ENCODE data around the gene PXDN. TPM values are rescaled to one million over a fixed set of nuclear protein-coding genes. Genes with fewer than 3 reads are reported as not detected.
A peak's percentile ranks its signal among the peaks of the same experiment; 100 is the strongest.
"Not testable (repeated sequence)": the region's sequence is repeated elsewhere in the genome, so short reads cannot be mapped to it uniquely, and the experiment has no call there.

Gene PXDN
- total RNA-seq, 1 experiment from 2014 or later: 0.13 TPM

- no peak for DNase-seq (ENCODE audit: low spot score)
These were observed 107.4 kb downstream of the PXDN start for GRCh38 chr2:1636791-1637415.

GRCh38 chr2:1635823-1636222 lies 108.5 kb downstream of the PXDN start:
- DNase-seq (ENCODE audit: low spot score): no peak

- DNase-seq (ENCODE audit: low spot score): no peak
These were observed 109.5 kb downstream of the PXDN start for GRCh38 chr2:1634681-1635341.

DNA sequence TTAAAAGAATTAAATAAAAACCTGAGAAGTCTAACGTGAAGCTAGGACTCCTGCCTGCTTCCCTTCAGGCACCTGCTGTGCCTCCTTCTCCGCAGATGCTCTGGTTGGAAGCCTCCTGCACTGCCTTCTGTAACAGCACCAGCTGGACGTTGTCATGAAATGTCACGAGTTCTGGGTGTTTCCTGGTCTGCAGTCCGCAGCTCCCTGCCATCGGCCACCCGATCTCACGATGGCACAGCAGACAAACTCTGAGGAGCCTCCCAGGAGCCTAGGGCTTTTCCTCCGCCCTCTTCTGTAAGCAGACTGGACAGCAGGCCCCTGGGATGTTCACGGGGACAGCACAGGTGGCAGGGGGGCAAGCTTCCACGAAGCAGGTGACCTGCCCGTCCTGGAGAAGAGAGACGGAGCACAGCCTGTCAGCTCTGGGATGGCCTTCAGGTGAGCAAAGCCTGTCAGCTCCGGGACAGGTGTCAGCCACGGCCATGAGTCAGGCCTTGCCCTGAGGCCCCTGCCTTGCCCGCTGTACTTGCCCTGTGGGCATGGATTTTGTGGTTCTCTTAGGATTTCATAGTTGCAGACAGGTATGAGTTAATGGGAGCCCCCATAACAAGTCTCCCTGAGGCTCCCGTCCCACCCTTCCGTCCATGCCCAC lies 110.3 kb downstream of the PXDN start:
- peak; percentile 37 for DNase-seq (ENCODE audit: low spot score)

- peak; percentile 75 for DNase-seq (ENCODE audit: low spot score)
These were observed 111.1 kb downstream of the PXDN start for GRCh38 chr2:1633092-1633671.

- DNase-seq (ENCODE audit: low spot score): no peak
These were observed 111.8 kb downstream of the PXDN start for GRCh38 chr2:1632510-1632909.

DNA sequence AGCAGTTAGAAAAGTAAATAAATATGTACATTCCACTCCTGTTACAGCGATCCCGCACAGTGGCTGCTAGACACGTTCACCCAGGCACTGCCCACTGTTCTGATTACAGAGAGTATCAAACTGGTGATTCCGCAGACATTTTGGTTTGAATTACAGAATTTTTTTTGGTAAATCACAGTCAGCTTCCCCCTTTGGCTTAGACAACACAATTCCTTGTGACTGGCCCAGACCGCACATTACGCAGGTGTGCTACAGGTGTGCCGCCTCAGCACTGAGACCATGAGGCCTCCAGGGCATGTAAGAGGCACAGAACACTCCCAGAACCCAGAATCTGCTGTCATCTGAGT lies 112.3 kb downstream of the PXDN start:
- peak; percentile 85 for DNase-seq (ENCODE audit: low spot score)

GRCh38 chr2:1631292-1632001 lies 112.9 kb downstream of the PXDN start:
- peak; percentile 41 for DNase-seq (ENCODE audit: low spot score)

DNA sequence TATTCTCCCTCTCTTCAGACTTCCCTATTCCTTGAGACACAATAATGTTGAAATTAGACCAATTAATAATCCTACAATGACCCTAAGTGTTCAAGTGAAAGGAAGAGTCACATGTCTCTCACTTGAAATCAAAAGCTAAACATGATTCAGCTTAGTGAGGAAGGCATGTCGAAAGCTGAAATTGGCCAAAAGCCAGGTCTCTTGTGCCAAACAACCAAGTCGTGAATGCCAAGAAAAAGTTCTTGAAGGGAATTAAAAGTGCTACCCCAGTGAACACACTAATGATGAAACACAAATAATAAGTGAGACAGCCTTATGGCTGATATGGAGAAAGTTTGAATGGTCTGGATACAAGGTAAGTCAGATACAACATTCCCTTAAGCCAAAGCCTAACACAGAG lies 115.4 kb downstream of the PXDN start:
- peak; percentile 45 for DNase-seq (ENCODE audit: low spot score)

DNA sequence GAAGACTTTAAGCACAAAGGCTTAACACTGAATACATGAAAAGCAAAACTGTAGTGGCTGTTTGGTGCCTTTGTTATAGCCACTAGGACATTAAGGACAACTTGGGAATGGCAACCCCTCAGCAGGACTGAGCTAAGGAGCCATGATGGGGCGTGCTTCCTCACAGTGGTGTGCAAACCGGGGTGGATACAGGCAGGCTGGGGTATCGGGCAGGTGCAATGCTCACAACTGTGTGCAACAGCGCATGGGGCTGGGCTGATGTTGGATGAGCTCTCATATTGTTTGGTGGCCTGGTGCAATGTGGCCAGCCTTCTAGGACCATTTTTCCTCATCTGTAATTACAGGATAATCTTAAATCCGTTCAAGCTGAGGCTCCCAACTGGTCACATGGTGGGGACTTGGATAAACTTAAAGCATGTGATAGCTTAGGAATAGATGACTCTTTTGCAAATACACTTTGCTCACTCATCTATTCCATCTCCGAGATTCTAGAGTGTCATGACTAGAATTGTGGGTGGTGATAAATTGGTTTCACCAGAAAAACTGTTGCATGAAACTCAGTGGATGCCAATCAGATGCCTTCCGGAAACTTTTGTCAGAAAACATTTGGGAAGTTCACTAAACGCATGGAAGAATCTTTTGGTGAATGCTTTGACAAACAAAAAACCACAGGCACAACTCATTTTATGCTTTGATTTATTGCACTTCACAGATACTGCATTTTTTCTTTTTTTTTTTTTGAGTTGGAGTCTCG lies 116.5 kb downstream of the PXDN start:
- DNase-seq (ENCODE audit: low spot score): no peak

DNA sequence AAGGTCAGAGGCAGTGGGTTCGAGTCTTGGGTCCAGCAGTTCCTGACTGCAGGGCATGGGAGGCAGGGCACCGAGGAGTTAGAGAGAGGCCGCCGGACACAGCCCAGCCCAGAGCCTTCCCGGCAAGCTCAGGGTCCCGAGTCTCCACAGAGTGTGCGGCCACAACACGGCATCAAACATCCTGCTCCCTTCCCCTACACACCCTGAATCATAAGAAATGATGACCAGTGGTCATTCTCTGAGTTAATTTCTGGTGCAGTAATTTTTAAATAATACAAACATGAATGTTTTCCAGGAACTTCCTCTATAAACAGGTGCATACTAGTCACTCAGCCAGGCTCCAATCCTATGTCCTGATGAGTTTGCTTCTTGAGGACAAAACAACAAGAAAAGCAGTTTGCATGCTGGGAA lies 118.0 kb downstream of the PXDN start:
- DNase-seq (ENCODE audit: low spot score): no peak

DNA sequence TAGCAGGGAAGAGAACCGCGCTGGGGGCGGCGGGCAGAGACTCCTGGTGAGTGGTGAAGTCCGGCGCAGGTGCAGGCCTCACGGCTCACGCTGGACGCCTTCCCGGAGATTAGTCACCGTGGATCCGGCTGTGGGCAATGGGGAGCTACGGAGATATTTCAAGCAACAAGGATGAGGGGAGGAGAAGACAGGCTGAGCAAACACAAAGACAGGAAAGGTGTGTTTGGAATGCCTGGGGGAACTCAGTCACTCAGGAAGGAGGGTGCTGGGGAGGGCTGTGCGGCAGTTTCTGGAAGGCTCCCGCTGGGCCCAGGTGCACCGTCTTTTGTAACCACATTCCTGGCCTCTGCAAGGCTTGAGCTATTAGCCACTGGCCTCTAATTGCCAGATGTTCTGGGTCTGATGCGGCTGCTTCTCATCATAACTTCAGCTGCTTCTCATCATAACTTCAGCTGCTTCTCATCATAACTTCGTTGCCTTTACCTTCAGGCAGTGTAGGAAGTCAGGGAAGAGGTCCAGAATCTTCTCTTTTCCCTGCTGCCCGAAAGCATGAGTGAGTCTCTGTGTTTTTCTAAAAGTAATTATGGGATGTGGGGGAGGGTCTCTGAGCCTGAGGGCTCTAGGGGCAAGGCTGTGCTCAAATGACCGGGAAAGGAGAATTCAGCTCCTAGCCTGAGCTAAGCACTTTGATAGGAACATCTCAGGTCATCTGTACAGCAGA lies 118.9 kb downstream of the PXDN start:
- DNase-seq (ENCODE audit: low spot score): peak; percentile 87

DNA sequence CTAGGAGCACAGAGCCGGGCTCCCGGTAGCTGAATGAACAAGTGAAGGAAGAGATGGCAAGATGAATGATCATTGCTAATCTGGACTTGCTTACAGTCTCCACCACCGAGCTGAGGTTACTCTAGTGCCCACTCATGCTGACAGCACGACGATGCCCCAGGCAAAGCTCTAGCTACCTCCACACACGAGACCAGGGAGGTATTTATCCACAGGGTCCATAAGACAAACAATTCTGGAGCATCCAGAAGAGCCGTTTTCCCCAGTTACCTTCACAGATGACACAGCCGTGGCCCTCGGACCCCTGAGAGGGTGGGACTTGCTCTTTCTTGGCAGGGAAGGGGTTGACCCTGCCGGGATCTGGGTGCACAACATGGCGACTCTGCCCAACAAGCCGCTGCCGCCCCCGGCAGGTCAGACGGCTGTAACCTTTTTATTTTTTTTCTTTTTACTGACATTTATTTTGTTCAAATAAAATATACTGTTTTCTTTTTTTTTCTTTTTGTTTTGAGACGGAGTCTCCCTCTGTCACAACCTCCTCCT lies 120.3 kb downstream of the PXDN start:
- DNase-seq (ENCODE audit: low spot score): no peak

GRCh38 chr2:1622521-1623200 lies 121.7 kb downstream of the PXDN start:
- no peak for DNase-seq (ENCODE audit: low spot score)

DNA sequence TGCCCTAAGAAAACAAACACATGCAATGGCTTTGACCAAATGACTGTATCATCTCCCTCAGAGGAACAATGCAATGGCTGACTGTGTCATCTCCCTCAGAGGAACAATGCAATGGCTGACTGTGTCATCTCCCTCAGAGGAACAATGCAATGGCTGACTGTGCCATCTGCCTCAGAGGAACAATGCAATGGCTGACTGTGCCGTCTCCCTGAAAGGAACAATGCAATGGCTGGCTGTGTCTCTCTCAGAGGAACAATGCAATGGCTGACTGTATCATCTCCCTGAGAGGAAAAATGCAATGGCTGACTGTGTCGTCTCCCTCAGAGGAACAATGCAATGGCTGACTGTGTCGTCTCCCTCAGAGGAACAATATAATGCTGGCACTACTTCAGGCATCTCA lies 122.3 kb downstream of the PXDN start:
- not testable (repeated sequence) for DNase-seq (ENCODE audit: low spot score)

- DNase-seq (ENCODE audit: low spot score): no peak
These were observed 122.8 kb downstream of the PXDN start for GRCh38 chr2:1621501-1621900.

DNA sequence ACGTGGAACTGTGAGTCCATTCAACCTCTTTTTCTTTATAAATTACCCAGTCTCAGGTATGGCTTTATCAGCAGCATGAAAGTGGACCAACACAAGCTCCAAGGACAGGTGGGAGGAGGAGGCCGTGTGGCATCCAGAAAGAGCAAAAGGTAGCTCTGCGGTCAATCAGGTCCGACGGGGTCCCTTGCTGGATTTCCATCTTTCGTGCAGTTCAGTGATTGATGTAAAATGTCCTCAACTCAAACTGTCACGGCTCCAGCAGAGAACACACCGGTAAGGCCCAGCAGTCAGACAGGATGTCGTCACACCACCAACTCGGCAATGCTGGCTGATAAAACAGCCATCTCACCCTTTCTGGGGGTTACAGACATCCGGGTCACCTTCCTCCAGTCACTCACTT lies 123.3 kb downstream of the PXDN start:
- DNase-seq (ENCODE audit: low spot score): no peak

- DNase-seq (ENCODE audit: low spot score): no peak
These were observed 124.2 kb downstream of the PXDN start for GRCh38 chr2:1620081-1620480.

DNA sequence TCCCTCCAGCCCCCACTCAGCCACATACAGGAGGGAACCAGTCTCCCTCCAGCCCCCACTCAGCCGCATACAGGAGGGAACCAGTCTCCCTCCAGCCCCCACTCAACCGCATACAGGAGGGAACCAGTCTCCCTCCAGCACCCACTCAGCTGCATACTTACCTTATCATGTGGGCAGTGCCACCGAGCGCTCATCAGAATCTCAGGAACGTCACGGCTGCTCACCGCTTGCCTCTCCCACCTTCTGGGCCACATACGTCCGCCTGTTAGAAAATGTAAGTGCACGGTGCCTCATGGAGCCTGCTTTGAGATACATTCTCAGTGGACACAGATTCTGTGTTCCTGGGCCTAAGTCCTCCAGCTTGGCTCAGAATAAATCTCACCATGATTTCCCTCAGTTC lies 124.8 kb downstream of the PXDN start:
- no peak for DNase-seq (ENCODE audit: low spot score)

DNA sequence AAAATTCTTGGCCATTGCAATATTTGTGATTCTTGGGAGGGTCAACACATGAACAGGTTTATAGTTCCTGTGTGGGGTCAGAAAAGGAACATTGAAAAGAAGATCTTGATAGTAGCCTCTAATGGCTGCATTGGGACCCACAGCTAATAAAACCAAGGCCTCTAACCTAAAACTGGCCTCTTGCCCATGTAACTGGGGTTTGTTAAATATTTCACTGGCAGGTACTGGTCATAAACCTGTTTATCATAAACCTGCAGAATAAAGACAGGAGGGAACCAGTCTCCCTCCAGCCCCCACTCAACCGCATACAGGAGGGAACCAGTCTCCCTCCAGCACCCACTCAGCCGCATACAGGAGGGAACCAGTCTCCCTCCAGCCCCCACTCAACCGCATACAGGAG lies 125.3 kb downstream of the PXDN start:
- DNase-seq (ENCODE audit: low spot score): peak; percentile 23
